ENCODE measurements around the gene PCBP3.
"Not testable (repeated sequence)": the region's sequence is repeated elsewhere in the genome, so short reads cannot be mapped to it uniquely, and the experiment has no call there.

The PCBP3 gene

GRCh38 chr21:45938811-45939520 lies 295.4 kb downstream of the PCBP3 start:
- DNase-seq = no peak

- no peak for DNase-seq
Observed at GRCh38 chr21:45939521-45940045, 296.1 kb downstream of the PCBP3 start.

GRCh38 chr21:45940091-45940490 lies 296.6 kb downstream of the PCBP3 start:
- no peak for DNase-seq

GRCh38 chr21:45940621-45941337 lies 297.3 kb downstream of the PCBP3 start:
- no peak for DNase-seq

GRCh38 chr21:45941338-45941710 lies 297.8 kb downstream of the PCBP3 start:
- no peak for DNase-seq

GRCh38 chr21:45941717-45942546 lies 298.4 kb downstream of the PCBP3 start:
- DNase-seq = no peak

GRCh38 chr21:45942755-45943629 lies 299.5 kb downstream of the PCBP3 start:
- DNase-seq = no peak

GRCh38 chr21:45943630-45944540 lies 300.4 kb downstream of the PCBP3 start:
- DNase-seq = no peak

GRCh38 chr21:45944601-45945000 lies 301.1 kb downstream of the PCBP3 start:
- DNase-seq = no peak

GRCh38 chr21:45945066-45945867 lies 301.7 kb downstream of the PCBP3 start:
- no peak for DNase-seq

GRCh38 chr21:45945868-45946210 lies 302.3 kb downstream of the PCBP3 start:
- DNase-seq = no peak

- DNase-seq = no peak
Observed at GRCh38 chr21:45947296-45947695, 303.8 kb downstream of the PCBP3 start.

- no peak for DNase-seq
Observed at GRCh38 chr21:45947716-45948255, 304.3 kb downstream of the PCBP3 start.

GRCh38 chr21:45948576-45949141 lies 305.1 kb downstream of the PCBP3 start:
- no peak for DNase-seq

- DNase-seq = no peak
Observed at GRCh38 chr21:45949928-45950739, 306.6 kb downstream of the PCBP3 start.

- no peak for DNase-seq
Observed at GRCh38 chr21:45950740-45951515, 307.4 kb downstream of the PCBP3 start.

- DNase-seq = no peak
Observed at GRCh38 chr21:45951676-45952075, 308.2 kb downstream of the PCBP3 start.

GRCh38 chr21:45952527-45952926 lies 309.0 kb downstream of the PCBP3 start:
- not testable (repeated sequence) for DNase-seq
